NCI-H510A (cell line): ENCODE results near the gene BANF2.
"Not testable (repeated sequence)": the region's sequence is repeated elsewhere in the genome, so short reads cannot be mapped to it uniquely, and the experiment has no call there.

ENCODE experiments used
- DNase-seq: peaks from one replicate; lab custom pipeline; 2025; lab: John Stamatoyannopoulos, UW

The BANF2 gene

DNA sequence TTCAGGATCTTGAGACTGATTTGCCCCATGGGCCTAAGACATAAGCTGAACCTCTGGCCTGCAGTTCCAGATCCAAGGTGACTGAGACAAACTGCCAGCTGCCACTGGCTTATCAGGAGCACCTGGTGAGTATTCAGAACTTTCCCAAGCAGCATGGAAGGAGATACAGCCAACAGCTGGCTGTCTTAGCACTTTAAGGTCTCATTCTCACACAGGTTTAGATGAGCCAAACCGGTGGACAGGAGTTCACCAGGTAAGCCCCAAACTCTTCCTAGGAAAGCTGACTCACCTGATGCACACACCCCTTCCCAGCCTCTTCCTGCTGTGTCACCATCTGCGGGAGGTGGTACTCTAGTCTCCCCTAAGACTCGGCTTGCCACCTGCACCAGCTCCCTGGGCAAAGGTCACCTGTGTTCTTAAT, at the start of gene BANF2:
BANF2 (plus strand) TSS at position 36 of the 421 bp plus-strand sequence. CDS start 25,060 bp downstream, outside the sequence.
- no peak for DNase-seq

DNA sequence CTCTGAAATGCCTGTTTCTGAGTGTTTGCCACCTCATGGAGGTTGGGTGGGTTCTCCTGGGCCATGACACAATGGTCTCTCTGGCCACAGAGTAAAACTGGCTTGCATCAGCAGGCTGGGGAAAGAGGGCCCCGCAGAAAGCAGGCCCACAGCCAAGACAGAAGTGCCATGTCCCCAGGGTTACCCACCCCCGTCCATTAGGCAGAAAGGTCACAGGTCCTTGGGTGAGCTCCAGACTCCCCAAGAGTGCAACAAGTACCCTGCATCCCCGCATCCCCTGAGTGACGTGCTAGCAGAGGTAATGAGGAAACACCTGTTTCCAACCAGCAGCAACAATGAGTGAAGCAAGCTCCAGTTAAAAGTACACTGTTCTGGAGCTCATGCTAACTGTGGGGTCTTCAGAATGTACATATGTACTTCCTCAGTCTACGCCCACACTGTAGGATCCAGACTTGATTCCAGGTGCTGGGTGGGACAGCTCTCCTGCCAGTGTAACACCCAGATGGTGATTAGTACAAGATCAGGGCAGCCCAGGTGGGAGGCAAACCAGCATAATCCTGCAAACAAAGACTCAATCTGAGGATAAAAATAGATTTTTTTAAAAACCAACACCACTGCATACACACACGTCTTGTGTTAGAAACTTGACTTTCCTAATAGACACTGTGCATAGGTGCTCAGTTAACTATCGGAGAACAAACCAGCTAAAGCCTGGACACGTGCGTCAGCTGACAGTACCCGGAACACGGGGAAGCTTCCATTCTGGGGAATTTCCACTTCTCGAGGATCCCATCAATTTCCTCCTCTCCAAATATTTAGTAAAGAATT, 49.3 kb upstream of the BANF2 start:
- DNase-seq: no peak

DNA sequence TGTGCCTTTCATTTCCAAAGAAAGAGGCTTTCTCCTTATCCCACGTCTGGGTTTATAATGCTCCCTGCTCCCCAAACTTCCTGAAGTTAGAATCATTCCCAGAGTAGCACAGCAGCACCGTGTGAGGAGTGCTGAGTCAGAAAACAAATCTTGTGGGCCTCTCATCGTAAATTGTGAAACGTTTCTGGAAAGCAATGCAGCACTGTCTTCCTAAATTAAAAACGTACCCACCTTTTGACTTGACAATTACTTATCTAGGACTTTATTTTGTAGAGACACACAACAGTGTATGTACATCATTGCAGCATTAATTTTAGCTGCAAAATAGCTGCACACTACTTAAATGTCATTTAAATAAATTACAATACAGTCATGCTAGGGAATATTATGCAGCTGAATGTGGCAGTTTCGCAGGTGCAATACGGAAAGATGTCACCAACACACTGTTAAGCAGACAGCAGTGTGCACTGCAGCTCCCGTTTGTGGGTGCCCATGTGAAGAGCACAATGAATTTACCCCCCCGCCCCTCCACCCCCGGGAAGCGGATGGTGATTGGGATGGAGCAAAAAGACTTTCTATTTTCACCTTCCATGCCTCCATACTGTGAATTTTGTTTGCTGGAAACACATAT, 48.5 kb upstream of the BANF2 start:
- no peak for DNase-seq

DNA sequence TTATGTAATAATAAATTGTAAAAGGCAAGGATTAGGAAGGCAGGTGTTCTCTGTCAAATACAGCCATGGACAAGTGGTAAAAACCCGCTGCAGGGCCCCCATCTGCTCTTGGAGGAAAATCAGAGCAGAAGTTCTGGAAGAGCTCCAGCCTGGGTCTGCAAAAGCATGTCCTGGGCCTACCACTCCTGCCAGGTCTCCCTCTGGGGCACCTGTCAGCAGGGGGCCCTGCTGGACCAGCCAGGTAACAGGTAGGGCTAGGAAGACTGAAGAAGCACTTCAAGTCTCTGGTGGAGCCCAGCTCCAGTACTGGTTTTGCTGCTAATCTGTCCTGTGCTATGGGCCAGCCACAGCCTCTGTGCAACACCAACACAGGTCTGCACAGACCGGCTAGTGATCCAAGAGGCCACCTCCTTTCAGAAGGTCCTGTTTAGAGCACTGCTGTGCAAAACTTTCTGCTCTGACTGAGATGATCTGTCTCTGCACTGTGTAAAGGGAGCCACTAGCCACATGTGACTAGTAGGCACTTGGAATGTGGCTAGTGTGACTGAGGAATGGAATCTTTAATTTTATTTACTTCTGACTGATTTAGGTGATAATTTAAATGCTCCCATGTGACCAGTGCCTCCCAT, 47.9 kb upstream of the BANF2 start:
- DNase-seq: no peak

DNA sequence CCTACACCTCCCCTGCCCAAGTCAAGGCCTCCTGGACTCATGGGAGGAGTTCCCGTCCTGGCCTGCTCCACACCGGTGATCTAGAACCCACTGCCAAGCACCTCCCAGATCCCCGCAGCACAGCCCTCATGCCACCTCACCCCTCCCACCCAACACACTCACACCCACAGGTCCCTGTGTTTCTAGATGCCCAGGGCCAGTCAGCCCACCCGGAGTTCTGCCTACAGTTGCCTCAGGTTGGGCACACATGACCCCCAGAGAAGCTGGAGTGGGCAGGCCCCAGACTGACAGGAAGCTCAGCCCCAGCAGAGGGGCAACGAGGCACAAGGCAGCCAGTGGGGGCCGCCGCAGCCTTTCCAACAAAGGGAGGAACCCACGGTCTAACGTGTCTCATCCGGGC, 47.4 kb upstream of the BANF2 start:
- DNase-seq: no peak

GRCh38 chr20:17653835-17654648, 45.7 kb upstream of the BANF2 start:
- DNase-seq: no peak

GRCh38 chr20:17654649-17655285, 45.0 kb upstream of the BANF2 start:
- no peak for DNase-seq

- no peak for DNase-seq
These were observed 44.5 kb upstream of the BANF2 start for GRCh38 chr20:17655286-17655651.

DNA sequence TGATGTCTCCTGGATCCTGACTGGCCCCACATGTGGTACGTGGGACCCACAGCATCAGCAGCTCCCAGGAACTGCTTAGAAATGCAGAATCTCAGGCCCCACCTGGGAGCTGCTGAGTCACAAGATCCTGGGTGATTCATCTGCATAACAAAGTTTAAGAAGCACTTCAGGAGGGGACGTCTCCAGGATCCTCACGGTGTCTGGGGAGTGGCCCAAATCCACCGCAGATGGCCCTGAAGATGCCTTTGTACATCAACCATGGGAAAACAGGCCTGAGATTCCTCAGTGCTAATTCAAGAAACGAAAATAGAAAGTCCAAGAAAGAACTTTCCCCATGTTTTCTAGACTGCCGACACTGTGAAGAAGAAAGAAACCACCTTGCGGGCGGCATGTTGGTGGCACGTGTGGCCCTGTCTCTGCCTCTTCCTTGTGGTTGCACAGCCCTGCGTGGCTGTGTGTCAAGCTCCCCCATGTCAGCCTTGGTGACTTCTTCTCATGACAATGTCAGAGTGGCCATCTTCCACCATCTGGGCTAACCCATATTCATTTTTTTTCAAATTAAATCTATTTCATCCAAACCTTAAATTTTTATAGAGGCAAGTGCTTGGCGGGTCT, 43.8 kb upstream of the BANF2 start:
- DNase-seq: no peak

DNA sequence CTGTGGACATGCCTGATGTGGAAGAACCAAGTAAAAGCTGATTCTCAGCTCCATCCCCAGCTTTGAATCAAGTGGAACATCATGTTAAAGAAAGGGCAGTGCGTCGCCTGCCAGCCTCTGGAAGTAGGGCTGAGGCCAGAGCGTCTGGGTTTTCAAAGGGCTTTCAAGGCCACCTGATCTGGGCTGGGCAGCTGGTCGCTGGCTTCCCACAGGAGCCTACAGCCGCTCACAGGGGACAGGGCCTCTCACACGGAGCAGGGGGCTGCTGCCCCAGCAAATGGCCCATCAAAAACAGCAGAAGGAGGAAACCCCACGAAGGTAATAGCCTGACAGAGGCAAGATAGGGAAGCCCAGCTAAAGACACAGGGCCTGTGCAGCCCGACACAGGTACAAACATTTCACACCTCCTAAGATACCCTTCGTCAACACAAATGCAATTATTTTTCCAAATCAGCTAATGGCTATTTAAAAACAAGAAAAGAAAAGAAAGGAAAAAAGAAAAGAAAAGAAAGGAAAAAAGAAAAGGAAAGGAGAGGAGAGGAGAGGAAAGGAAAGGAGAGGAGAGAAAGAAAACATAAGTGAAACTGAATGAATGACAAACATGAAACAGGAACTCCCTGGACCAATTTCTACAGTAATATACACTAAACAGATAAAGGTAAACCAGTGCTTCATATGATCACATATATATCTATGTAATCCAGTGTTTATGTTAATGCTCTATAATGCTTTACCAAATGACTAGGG, 42.5 kb upstream of the BANF2 start:
- DNase-seq: no peak

DNA sequence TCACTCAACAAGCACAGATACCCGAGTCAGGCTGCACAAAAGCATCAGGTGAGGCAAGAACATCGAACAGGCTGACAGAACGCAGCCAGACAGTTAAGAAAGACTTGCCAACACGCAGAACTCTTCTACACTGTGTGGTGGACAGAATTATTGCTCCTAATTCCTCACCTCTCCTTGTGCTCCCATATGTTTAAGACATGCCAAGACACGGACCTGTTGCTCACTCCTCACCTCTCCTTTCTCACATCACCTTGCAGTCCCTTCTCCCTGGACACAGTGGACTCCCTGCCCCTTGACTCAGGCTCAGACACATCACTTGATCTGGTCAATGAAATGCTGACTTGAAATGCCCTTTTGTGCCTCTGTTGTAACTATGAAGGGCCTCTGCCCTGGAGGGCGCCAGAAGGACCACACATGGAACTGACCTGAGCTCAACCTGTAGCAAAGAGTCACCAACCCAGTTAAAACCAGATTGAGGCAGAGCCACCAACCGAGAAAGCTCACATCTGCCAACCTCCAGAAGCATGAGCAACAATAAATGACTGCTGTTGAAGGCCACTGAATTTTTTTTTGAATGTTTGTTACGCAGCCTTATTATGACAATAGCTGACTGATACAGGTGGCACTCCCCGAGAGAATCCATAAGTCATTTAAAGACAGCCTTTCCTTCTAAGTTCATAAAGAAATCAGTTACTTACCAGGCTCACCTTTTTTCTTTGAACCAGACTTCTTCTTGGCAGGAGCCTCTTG, 41.7 kb upstream of the BANF2 start:
- no peak for DNase-seq

DNA sequence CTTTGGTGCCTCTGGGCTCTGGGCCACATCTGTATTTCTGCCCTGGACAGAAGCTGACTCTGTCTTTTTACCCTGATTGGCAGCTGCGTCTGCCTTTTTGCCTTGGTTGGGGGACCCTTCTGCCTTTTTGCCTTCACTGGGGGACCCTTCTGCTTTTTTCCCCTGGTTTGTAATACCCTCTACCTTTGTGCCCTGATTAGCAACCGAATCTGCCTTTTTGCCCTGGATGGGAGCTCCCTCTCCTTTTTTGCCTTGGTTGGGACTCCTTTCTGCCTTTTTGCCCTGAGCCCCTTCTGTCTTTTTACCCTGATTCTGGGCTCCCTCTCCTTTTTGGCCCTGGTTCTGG, 41.1 kb upstream of the BANF2 start:
- no peak for DNase-seq

GRCh38 chr20:17659344-17659743, 40.4 kb upstream of the BANF2 start:
- DNase-seq: not testable (repeated sequence)

DNA sequence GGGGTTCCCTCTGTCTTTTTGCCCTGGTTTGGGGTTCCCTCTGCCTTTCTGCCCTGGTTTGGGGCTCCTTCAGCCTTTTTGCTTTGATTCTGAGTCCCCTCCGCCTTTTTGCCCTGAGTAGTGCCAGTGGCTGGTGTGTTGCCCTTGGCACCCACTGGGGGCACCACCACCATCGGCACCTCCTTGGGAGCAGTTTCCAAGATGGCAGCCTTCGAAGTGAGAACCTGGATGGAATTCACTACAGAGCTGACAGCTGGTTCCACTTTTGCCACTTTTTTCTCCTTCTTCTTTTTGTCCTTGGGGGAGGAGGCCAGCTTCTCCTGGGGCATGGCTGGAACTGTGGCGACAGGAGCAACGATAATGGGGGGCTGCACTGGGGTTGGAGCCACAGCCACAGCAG, 40.0 kb upstream of the BANF2 start:
- no peak for DNase-seq

GRCh38 chr20:17660667-17661066, 39.1 kb upstream of the BANF2 start:
- DNase-seq: no peak

- DNase-seq: no peak
These were observed 38.5 kb upstream of the BANF2 start for GRCh38 chr20:17661121-17661744.

DNA sequence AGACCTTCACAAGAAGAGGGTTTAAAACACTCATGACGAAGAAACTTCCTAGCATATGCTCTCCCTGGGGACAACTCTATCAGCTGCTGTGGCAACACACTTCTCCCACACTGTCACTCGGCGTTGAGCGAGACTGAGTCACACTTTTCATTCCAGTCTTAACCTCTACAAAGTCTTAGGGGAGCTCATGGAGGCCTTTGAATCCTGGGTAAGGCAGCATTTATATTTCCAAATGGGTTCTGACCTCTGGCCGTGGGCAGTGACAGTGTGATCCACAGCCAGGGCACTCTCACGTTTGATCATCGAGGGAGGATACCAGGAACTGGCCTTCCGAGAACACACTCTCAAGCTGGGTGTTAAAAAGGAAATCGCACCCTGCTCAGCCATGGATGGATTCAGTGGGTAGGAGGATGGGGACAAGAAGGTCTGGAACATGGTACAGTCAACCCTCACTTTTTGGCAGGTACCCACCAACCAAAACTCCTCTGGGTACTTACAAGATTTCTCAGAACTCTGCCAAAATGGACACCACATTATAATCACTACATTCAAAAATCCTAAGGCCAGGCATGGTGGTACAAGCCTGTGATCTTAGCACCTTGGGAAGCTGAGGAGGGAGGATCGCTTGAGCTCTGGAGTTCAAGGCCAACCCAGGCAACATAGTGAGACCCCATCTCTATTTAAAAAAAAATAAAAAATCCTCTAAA, 37.3 kb upstream of the BANF2 start:
- no peak for DNase-seq

GRCh38 chr20:17663040-17663399, 36.7 kb upstream of the BANF2 start:
- no peak for DNase-seq

GRCh38 chr20:17663486-17663885, 36.3 kb upstream of the BANF2 start:
- DNase-seq: no peak
